WTC11 (cell line): ENCODE measurements around the gene ALOXE3. TPM values are rescaled to one million over a fixed set of nuclear protein-coding genes. Genes with fewer than 3 reads are reported as not detected.

Experiments
- ATF1 ChIP-seq: sonication (generic); formaldehyde crosslinking; IDR thresholded peaks from 2 replicates; pipeline ENCODE4 v1.8.1; 2023; ENCODE audit warnings: mild to moderate bottlenecking, moderate library complexity, missing genetic modification reagents
- CDX4 ChIP-seq: fragments of 250-450 bp; sonication (Bioruptor Pico); IDR thresholded peaks from 2 replicates; pipeline ENCODE4 v1.9.0; 2021; ENCODE audit warnings: moderate library complexity, mild to moderate bottlenecking, inconsistent platforms, borderline replicate concordance
- CREM ChIP-seq: sonication (generic); formaldehyde crosslinking; IDR thresholded peaks from 2 replicates; pipeline ENCODE4 v1.8.1; 2022; ENCODE audit warnings: mild to moderate bottlenecking, missing genetic modification reagents, moderate library complexity
- E2F5 ChIP-seq: sonication (generic); formaldehyde crosslinking; IDR thresholded peaks from 2 replicates; pipeline ENCODE4 v1.8.1; 2022; ENCODE audit warnings: mild to moderate bottlenecking, moderate library complexity, missing genetic modification reagents
- ETV6 ChIP-seq: sonication (generic); formaldehyde crosslinking; IDR thresholded peaks from 2 replicates; pipeline ENCODE4 v1.8.1; 2022; ENCODE audit warnings: mild to moderate bottlenecking, missing genetic modification reagents
- MAX ChIP-seq: sonication (generic); formaldehyde crosslinking; IDR thresholded peaks from 2 replicates; pipeline ENCODE4 v1.8.0; 2022; ENCODE audit warnings: mild to moderate bottlenecking, missing genetic modification reagents
- NFATC4 ChIP-seq: fragments of 250-450 bp; sonication (Bioruptor Pico); IDR thresholded peaks from 2 replicates; pipeline ENCODE4 v1.9.0; 2021; ENCODE audit warnings: mild to moderate bottlenecking
- OVOL2 ChIP-seq: fragments of 250-450 bp; sonication (Bioruptor Pico); IDR thresholded peaks from 2 replicates; pipeline ENCODE4 v1.9.0; 2021; ENCODE audit warnings: mild to moderate bottlenecking, borderline replicate concordance
- ZNF138 ChIP-seq: sonication (generic); formaldehyde crosslinking; conservative IDR thresholded peaks from 2 replicates; pipeline ENCODE4 v1.8.1; 2022; ENCODE audit warnings: mild to moderate bottlenecking, moderate library complexity, missing genetic modification reagents
- total RNA-seq: library from RNA; stranded (reverse); gene quantifications from 3 replicates; pipeline ENCODE4 v1.2.3, GENCODE V29; 2021
- TF ChIP-seq, protein P1 (sequence below): sonication (generic); formaldehyde crosslinking; IDR thresholded peaks from 2 replicates; pipeline ENCODE4 v1.8.1; 2023; ENCODE audit warnings: mild to moderate bottlenecking, missing genetic modification reagents
- TF ChIP-seq, protein P2 (sequence below): fragments of 250-450 bp; sonication (Bioruptor Pico); IDR thresholded peaks from 2 replicates; pipeline ENCODE4 v1.9.0; 2021; ENCODE audit warnings: mild to moderate bottlenecking
- TF ChIP-seq, protein P3 (sequence below): fragments of 250-450 bp; sonication (Bioruptor Pico); IDR thresholded peaks from 2 replicates; pipeline ENCODE4 v2.1.2; 2022; ENCODE audit warnings: mild to moderate bottlenecking, moderate library complexity
- TF ChIP-seq, protein P4 (sequence below): sonication (generic); formaldehyde crosslinking; IDR thresholded peaks from 2 replicates; pipeline ENCODE4 v1.8.1; 2023; ENCODE audit warnings: mild to moderate bottlenecking, missing genetic modification reagents
- TF ChIP-seq, protein P5 (sequence below): sonication (generic); formaldehyde crosslinking; IDR thresholded peaks from 2 replicates; pipeline ENCODE4 v1.8.1; 2023; ENCODE audit warnings: mild to moderate bottlenecking, missing genetic modification reagents, moderate library complexity
- TF ChIP-seq, protein P6 (sequence below): sonication (generic); formaldehyde crosslinking; IDR thresholded peaks from 2 replicates; pipeline ENCODE4 v1.8.1; 2023; ENCODE audit warnings: mild to moderate bottlenecking, moderate library complexity, missing genetic modification reagents

ALOXE3 gene
- total RNA-seq, 1 experiment from 2014 or later, result 0.81 TPM

DNA sequence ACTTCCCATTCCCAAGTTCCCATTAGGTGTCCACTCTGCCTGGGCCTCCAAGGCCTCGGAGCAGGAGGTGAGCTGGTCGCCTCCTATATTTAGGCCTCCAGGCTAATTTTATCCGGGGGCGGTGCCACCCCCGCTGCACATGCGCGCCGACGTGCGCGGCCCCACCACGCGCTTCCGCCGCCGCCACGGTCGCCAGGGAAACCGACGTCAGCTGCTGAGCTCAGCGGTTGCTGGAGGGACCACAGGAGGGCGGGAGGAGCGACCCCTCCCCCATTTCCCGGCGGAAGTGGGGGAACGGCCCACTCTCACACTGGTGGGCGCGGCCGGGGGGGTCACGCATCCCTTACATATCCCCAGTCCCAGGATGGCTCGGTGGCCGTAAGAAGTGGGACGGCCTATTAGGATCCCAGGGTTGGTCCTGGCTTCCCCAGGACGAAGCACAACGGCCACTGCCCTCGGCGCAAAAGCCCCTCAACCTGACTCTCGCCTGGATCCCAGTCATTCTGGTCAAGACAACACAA lies 32.9 kb upstream of the ALOXE3 start (continued):
- TF ChIP-seq, protein P1, sequence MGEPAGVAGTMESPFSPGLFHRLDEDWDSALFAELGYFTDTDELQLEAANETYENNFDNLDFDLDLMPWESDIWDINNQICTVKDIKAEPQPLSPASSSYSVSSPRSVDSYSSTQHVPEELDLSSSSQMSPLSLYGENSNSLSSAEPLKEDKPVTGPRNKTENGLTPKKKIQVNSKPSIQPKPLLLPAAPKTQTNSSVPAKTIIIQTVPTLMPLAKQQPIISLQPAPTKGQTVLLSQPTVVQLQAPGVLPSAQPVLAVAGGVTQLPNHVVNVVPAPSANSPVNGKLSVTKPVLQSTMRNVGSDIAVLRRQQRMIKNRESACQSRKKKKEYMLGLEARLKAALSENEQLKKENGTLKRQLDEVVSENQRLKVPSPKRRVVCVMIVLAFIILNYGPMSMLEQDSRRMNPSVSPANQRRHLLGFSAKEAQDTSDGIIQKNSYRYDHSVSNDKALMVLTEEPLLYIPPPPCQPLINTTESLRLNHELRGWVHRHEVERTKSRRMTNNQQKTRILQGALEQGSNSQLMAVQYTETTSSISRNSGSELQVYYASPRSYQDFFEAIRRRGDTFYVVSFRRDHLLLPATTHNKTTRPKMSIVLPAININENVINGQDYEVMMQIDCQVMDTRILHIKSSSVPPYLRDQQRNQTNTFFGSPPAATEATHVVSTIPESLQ (CRISPR knock-in tag), result no peak
- no peak for TF ChIP-seq CDX4 (CRISPR knock-in tag)
- TF ChIP-seq MAX, result peak; percentile 82
- TF ChIP-seq NFATC4 (CRISPR knock-in tag), result no peak
- TF ChIP-seq, protein P2, sequence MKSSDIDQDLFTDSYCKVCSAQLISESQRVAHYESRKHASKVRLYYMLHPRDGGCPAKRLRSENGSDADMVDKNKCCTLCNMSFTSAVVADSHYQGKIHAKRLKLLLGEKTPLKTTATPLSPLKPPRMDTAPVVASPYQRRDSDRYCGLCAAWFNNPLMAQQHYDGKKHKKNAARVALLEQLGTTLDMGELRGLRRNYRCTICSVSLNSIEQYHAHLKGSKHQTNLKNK (CRISPR knock-in tag), result no peak
- TF ChIP-seq, protein P3, sequence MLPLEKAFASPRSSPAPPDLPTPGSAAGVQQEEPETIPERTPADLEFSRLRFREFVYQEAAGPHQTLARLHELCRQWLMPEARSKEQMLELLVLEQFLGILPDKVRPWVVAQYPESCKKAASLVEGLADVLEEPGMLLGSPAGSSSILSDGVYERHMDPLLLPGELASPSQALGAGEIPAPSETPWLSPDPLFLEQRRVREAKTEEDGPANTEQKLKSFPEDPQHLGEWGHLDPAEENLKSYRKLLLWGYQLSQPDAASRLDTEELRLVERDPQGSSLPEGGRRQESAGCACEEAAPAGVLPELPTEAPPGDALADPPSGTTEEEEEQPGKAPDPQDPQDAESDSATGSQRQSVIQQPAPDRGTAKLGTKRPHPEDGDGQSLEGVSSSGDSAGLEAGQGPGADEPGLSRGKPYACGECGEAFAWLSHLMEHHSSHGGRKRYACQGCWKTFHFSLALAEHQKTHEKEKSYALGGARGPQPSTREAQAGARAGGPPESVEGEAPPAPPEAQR (CRISPR knock-in tag), result no peak
- TF ChIP-seq, protein P4, sequence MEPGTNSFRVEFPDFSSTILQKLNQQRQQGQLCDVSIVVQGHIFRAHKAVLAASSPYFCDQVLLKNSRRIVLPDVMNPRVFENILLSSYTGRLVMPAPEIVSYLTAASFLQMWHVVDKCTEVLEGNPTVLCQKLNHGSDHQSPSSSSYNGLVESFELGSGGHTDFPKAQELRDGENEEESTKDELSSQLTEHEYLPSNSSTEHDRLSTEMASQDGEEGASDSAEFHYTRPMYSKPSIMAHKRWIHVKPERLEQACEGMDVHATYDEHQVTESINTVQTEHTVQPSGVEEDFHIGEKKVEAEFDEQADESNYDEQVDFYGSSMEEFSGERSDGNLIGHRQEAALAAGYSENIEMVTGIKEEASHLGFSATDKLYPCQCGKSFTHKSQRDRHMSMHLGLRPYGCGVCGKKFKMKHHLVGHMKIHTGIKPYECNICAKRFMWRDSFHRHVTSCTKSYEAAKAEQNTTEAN (CRISPR knock-in tag), result no peak
- TF ChIP-seq, protein P5, sequence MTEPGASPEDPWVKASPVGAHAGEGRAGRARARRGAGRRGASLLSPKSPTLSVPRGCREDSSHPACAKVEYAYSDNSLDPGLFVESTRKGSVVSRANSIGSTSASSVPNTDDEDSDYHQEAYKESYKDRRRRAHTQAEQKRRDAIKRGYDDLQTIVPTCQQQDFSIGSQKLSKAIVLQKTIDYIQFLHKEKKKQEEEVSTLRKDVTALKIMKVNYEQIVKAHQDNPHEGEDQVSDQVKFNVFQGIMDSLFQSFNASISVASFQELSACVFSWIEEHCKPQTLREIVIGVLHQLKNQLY (CRISPR knock-in tag), result no peak
- TF ChIP-seq ETV6 (CRISPR knock-in tag), result peak; percentile 76
- TF ChIP-seq E2F5 (CRISPR knock-in tag), result no peak
- no peak for TF ChIP-seq ZNF138 (CRISPR knock-in tag)
- no peak for TF ChIP-seq OVOL2 (CRISPR knock-in tag)
- TF ChIP-seq ATF1, result no peak
- TF ChIP-seq CREM, result peak; percentile 25; the same call in 1 of the 2 replicates
- TF ChIP-seq, protein P6, sequence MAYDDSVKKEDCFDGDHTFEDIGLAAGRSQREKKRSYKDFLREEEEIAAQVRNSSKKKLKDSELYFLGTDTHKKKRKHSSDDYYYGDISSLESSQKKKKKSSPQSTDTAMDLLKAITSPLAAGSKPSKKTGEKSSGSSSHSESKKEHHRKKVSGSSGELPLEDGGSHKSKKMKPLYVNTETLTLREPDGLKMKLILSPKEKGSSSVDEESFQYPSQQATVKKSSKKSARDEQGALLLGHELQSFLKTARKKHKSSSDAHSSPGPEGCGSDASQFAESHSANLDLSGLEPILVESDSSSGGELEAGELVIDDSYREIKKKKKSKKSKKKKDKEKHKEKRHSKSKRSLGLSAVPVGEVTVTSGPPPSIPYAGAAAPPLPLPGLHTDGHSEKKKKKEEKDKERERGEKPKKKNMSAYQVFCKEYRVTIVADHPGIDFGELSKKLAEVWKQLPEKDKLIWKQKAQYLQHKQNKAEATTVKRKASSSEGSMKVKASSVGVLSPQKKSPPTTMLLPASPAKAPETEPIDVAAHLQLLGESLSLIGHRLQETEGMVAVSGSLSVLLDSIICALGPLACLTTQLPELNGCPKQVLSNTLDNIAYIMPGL (CRISPR knock-in tag), result no peak
